ENCODE measurements around the gene ANKRD11.

ANKRD11 gene

DNA sequence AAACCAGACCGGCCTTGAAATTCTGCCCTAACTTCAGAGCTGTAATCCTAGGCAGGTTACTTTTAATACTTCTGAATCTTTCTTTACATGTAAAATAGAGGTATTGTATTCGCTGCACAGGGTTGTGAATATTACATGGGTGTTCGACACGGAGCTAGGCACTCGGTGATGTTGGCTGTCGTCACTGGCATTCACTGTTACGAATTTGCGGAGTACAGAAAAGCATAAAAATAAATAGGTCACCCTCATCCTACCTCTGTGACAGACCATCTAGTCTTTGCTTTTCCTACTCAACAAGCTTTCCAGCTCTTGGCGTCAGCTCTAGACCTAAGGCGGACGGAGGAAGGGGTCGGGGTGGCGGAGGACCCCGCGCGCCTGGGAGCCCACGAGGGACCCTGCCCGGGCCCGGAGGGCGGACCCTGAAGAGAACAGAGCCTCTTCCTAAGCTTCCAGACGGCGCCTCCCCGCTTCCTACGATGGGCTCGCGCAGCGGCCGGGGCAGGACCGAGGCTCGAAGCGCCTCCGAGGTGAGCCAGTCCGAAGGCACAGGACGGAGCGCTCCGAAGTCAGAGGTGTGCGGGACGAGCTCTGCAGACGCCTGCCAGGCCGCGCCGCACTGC lies 17.0 kb upstream of the ANKRD11 start:
- TF ChIP-seq, protein P1, sequence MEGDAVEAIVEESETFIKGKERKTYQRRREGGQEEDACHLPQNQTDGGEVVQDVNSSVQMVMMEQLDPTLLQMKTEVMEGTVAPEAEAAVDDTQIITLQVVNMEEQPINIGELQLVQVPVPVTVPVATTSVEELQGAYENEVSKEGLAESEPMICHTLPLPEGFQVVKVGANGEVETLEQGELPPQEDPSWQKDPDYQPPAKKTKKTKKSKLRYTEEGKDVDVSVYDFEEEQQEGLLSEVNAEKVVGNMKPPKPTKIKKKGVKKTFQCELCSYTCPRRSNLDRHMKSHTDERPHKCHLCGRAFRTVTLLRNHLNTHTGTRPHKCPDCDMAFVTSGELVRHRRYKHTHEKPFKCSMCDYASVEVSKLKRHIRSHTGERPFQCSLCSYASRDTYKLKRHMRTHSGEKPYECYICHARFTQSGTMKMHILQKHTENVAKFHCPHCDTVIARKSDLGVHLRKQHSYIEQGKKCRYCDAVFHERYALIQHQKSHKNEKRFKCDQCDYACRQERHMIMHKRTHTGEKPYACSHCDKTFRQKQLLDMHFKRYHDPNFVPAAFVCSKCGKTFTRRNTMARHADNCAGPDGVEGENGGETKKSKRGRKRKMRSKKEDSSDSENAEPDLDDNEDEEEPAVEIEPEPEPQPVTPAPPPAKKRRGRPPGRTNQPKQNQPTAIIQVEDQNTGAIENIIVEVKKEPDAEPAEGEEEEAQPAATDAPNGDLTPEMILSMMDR (IDR thresholded peaks at IDR 0.05; ENCODE audit: insufficient read depth, low read depth, low read length, missing control alignments), result no peak
- no peak for DNase-seq (ENCODE audit: low read depth)
- H3K4me3 ChIP-seq (ENCODE audit: low read length), result peak overlapping the region; percentile 70

DNA sequence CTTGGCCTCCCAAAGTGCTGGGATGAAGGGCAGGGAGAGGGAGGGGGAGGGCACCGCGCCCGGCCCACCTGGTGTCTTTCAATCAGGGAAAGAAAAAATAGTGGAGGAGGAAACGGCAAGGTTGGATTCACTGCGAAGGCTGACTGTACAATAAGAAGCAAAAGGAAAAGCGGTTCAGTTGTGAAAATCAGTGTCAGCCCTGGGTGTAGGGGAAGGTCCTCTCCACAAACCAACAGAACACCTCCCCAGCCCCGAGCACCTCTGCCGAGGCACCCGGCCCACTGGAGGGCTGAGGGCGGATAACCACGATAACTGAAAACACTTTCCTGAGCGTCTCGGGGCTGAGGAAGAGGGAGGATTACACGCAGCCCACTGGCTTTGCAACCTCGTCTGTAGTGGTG lies 16.4 kb upstream of the ANKRD11 start:
- no peak for DNase-seq (ENCODE audit: low read depth)

DNA sequence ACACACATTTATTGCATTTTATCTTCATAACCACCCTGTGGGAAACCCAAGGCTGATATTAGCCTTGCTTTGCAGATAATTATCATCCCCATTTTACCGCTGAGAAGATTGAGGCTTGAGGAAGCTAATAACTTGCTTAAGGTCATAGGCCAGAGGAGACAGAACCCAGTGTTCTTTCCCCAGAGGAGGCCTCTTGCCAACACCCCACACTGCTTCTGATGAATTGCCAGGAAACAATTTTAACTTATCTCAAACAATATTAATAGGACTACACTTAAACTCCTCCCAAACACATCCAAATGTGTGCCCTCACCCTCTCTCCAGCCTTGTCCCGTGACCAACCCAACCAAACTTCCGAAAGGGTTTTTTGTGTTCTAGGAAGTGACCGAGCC lies 15.7 kb upstream of the ANKRD11 start:
- no peak for DNase-seq (ENCODE audit: low read depth)
- TF ChIP-seq, protein P1 (IDR thresholded peaks at IDR 0.05; ENCODE audit: insufficient read depth, low read depth, low read length, missing control alignments), result no peak
- H3K4me3 ChIP-seq (ENCODE audit: low read length), result no peak overlapping the region

More for the DNA sequence above, 16.4 kb upstream of the ANKRD11 start:
- peak overlapping the region; percentile 70 for H3K4me3 ChIP-seq (ENCODE audit: low read length)
- TF ChIP-seq, protein P1 (IDR thresholded peaks at IDR 0.05; ENCODE audit: insufficient read depth, low read depth, low read length, missing control alignments), result no peak

DNA sequence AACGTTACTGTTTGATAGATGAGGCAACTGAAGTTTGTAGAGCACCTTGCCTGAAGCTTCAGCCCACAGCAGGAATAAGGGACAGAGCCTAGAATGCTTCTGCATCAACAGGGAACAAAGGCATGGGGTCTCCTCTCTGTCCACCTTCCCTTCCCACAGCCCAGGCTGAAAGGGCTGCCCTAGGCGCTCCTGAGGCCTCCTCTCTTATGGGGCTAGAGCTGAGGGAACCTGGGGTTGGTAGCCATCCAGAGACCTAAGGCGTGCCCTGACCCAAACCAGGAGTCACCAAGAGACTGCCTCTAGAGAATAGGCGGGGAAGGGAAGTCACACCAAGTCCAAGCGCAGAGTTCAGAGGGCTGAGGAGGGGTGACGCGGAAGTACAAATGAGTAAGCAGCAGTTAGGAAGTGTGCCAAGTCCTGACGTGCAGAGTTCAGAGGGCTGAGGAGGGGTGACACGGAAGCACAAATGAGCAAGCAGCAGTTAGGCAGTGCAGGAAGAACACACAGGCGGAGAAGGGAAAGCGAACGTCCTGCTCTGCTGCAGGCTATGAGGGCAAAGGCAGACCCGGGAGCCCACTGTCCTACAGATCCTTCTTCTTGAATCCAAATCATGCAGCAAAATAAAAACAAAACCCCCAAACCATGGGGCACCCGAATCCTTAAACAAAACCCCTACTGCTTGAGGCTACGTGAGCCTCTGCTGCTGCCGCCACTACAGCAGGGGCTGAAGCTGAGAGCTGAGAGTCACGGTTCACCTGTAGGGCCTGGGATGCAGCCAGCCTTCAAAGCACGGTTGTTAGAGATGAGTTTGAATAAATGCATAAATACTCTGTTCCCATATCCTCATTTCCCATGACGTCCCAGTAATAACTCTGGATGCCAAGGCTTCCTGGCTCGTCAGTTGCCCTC lies 15.1 kb upstream of the ANKRD11 start:
- TF ChIP-seq, protein P1 (IDR thresholded peaks at IDR 0.05; ENCODE audit: insufficient read depth, low read depth, low read length, missing control alignments), result no peak
- DNase-seq (ENCODE audit: low read depth), result peak; percentile 85
- no peak overlapping the region for H3K4me3 ChIP-seq (ENCODE audit: low read length)

DNA sequence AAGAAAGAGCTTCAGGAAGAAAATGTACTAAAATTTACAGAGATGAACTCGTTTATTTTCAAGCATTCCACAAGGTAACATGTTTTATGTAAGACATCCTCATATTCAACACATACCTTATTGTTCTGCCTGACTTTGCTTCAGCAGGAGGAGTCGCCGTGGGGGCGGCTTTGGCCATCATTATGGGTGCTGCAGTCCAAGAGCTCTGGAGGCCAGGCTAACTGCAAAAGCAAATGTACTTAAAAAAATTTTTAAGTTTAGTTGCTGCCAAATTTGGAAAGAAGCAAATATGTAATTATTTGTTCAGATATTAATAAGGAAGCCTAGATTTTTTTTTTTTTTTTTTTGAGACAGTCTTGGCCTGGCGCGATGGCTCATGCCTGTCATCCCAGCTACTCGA lies 13.7 kb upstream of the ANKRD11 start:
- no peak overlapping the region for H3K4me3 ChIP-seq (ENCODE audit: low read length)
- TF ChIP-seq, protein P1 (IDR thresholded peaks at IDR 0.05; ENCODE audit: insufficient read depth, low read depth, low read length, missing control alignments), result no peak
- no peak for DNase-seq (ENCODE audit: low read depth)

DNA sequence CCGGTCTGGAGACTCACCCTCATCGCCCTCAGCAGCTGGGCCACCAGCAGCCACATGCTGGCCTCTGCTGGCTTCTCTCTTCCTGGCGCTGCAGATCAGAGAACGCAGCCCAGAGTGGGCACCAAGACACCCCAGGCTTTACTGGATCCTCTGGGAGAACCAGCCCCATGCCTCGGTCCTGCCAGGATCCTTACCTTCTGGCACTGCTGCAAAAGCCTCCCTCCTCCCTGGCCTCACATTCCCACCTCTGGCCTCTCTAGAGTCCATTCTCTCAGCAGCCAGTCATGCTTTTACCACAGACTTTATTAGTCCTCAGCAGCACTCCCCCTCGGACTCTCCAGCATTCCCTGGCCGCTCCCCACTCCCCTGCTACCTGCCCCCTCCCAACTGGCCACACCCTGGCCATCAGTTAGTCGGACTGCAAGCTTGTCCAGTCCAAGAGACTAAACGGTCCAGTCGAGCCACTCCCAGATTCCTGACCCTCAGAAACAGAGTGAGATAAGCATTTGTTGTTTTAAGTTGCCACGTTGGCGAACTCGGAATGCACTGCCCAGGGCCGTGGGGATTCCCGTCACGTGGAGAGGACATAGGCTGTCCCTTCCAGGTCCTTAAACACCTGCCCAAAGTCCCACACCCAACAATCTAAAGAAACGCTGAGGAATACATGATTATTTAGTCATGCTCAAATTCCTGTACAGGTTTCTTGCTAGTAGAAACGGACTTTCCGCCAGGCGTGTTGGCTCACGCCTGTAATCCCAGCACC lies 11.9 kb upstream of the ANKRD11 start:
- TF ChIP-seq, protein P1 (IDR thresholded peaks at IDR 0.05; ENCODE audit: insufficient read depth, low read depth, low read length, missing control alignments), result no peak
- DNase-seq (ENCODE audit: low read depth), result peak; percentile 91
- H3K4me3 ChIP-seq (ENCODE audit: low read length), result no peak overlapping the region
